B cell (primary cell): ENCODE measurements around the gene AMPH. TPM values are rescaled to one million over a fixed set of nuclear protein-coding genes. Genes with fewer than 3 reads are reported as not detected.
A peak's percentile ranks its signal among the peaks of the same experiment; 100 is the strongest.
"Not testable (repeated sequence)": the region's sequence is repeated elsewhere in the genome, so short reads cannot be mapped to it uniquely, and the experiment has no call there.

ENCODE experiments used
- ATAC-seq: fragments of 200-7000 bp; cut with Tn5 transposase; one replicate; pipeline ENCODE4 v1.10.0; 2021; ENCODE audit warnings: low read depth, mild to moderate bottlenecking, moderate number of reproducible peaks, moderate library complexity
- CTCF ChIA-PET: fragments of 350-600 bp; sonication (Branson Sonifier 250); formaldehyde crosslinking; loops from one replicate; lab custom pipeline; 2021; ENCODE audit warnings: antibody characterized with exemption, inconsistent platforms; lab: Charles Lee
- POLR2A ChIA-PET: fragments of 350-600 bp; sonication (Branson Sonifier 250); formaldehyde crosslinking; loops from one replicate; lab custom pipeline; 2021; ENCODE audit warnings: antibody characterized with exemption; lab: Charles Lee
- DNase-seq: peaks from one replicate; pipeline ENCODE4 v3.0.0; 2013
- H2AFZ ChIP-seq: 2 replicates; pipeline ENCODE4 v1.6.1; 2012; ENCODE audit warnings: mild to moderate bottlenecking, low read depth, low read length; ENCODE audit not compliant: insufficient read depth, poor library complexity, severe bottlenecking
- H3K27ac ChIP-seq, 2 donors: 1 replicate in 1 of 2; 2 replicates in 1 of 2; pipeline ENCODE4 v1.5.1; 2012 to 2013; ENCODE audit warnings: low read length in 2 of 2, mild to moderate bottlenecking in 2 of 2, moderate library complexity in 1 of 2
- H3K27me3 ChIP-seq, 4 experiments: fragments of 200-600 bp in 1 of 4; sonication (generic) in 1 of 4; replicated peaks in 1 of 4; 1 replicate in 2 of 4; 2 replicates in 2 of 4; pipeline versions ENCODE4 v1.6.1 to v1.7.0; 2013 to 2016; ENCODE audit warnings: low read length in 3 of 4, mild to moderate bottlenecking in 2 of 4, mixed read lengths in 1 of 4, moderate library complexity in 1 of 4; ENCODE audit not compliant: insufficient read depth in 4 of 4, control insufficient read depth in 3 of 4; ENCODE audit errors: control extremely low read depth in 1 of 4
- H3K36me3 ChIP-seq, 2 experiments: replicated peaks in 1 of 2; 1 replicate in 1 of 2; 2 replicates in 1 of 2; pipeline versions ENCODE4 v1.6.1 to v1.7.1; 2013; ENCODE audit warnings: low read length in 1 of 2; ENCODE audit not compliant: insufficient read depth in 2 of 2, control insufficient read depth in 1 of 2; ENCODE audit errors: control extremely low read depth in 1 of 2, extremely low read depth in 1 of 2
- H3K4me1 ChIP-seq, 2 donors: fragments of 200-600 bp in 1 of 2; sonication (generic) in 1 of 2; 1 replicate in 1 of 2; 2 replicates in 1 of 2; pipeline versions ENCODE4 v1.5.1 to v1.6.1; 2013 to 2017; ENCODE audit warnings: low read length in 2 of 2; ENCODE audit not compliant: control insufficient read depth in 2 of 2, insufficient read depth in 2 of 2
- H3K4me2 ChIP-seq: replicated peaks from 2 replicates; pipeline ENCODE3; 2012; ENCODE audit warnings: mild to moderate bottlenecking, low read depth, low read length; ENCODE audit not compliant: poor library complexity, severe bottlenecking
- H3K4me3 ChIP-seq, 5 experiments: fragments of 200-600 bp in 1 of 5; sonication (generic) in 1 of 5; 1 replicate in 3 of 5; 2 replicates in 2 of 5; pipeline versions ENCODE4 v1.5.1 to v1.7.0; 2011 to 2016; ENCODE audit warnings: low read length in 4 of 5, mild to moderate bottlenecking in 4 of 5, low read depth in 2 of 5, control low read depth in 1 of 5, moderate library complexity in 1 of 5; ENCODE audit not compliant: insufficient read depth in 1 of 5; ENCODE audit errors: control extremely low read depth in 1 of 5, extremely low read depth in 1 of 5
- H3K79me2 ChIP-seq: fragments of 200-600 bp; sonication (generic); one replicate; pipeline ENCODE4 v1.6.0; 2016; ENCODE audit warnings: low read length; ENCODE audit not compliant: control insufficient read depth, insufficient read depth
- H3K9ac ChIP-seq: fragments of 200-600 bp; sonication (generic); 2 replicates; pipeline ENCODE4 v1.6.1; 2017; ENCODE audit warnings: mild to moderate bottlenecking, low read length, moderate library complexity
- H3K9me3 ChIP-seq, 3 donors: one replicate each; pipeline versions ENCODE4 v1.6.1 to v1.7.1; 2013; ENCODE audit warnings: low read length in 2 of 3; ENCODE audit not compliant: control insufficient read depth in 2 of 3, insufficient read depth in 1 of 3; ENCODE audit errors: control extremely low read depth in 1 of 3
- H4K20me1 ChIP-seq: 2 replicates; pipeline ENCODE4 v1.6.0; 2012; ENCODE audit warnings: mild to moderate bottlenecking, low read length; ENCODE audit not compliant: insufficient read depth, control insufficient read depth, poor library complexity, severe bottlenecking
- H3K27ac Mint-ChIP-seq: one replicate; pipeline ENCODE4 v1.8.0; 2021; ENCODE audit warnings: mixed read lengths
- H3K27me3 Mint-ChIP-seq: one replicate; pipeline ENCODE4 v1.8.0; 2021; ENCODE audit warnings: mixed read lengths
- H3K4me1 Mint-ChIP-seq: one replicate; pipeline ENCODE4 v1.8.0; 2021; ENCODE audit warnings: mixed read lengths
- H3K4me3 Mint-ChIP-seq: one replicate; pipeline ENCODE4 v1.8.0; 2021; ENCODE audit warnings: mixed read lengths
- H3K9me3 Mint-ChIP-seq: one replicate; pipeline ENCODE4 v1.8.0; 2022; ENCODE audit warnings: mixed read lengths; ENCODE audit not compliant: insufficient read depth
- EZH2 ChIP-seq: IDR thresholded peaks from 2 replicates; pipeline ENCODE4 v1.6.1; 2012; ENCODE audit warnings: borderline replicate concordance, low read depth, mild to moderate bottlenecking, moderate library complexity, low read length; ENCODE audit not compliant: insufficient read depth, poor library complexity, severe bottlenecking
- WGBS: methylation state at CpG from one replicate; pipeline ENCODE4 v1.1.5; 2013; ENCODE audit warnings: missing lambda C conversion rate; ENCODE audit not compliant: insufficient coverage; 5-methylcytosine and 5-hydroxymethylcytosine counted together
- intact Hi-C: fragments of 100-400 bp; cut with micrococcal nuclease; formaldehyde crosslinking; loops from one replicate; pipeline ENCODE4 v1.10.0; 2022
- polyA plus RNA-seq: library from polyadenylated mRNA; depleted of rRNA; stranded (reverse); fragments of >200 nt; gene quantifications from 2 replicates; pipeline ENCODE4 v1.2.3, GENCODE V29; 2012
- total RNA-seq, 2 donors: library from RNA; stranded (reverse); fragments of 120-200 nt in 1 of 2; gene quantifications; 1 replicate in 1 of 2; 2 replicates in 1 of 2; pipeline versions ENCODE4 v1.2.3 to v1.2.4, GENCODE V29; 2013 to 2022
- TF ChIP-seq, protein P1 (sequence below): fragments of 200-600 bp; IDR thresholded peaks from one replicate; pipeline ENCODE4 v1.8.0; 2022; ENCODE audit warnings: antibody characterized with exemption, mild to moderate bottlenecking

The AMPH gene
- total and polyA plus RNA-seq, 2 donors (not counting 1 experiment from before 2014, with no cell fraction given): not detected

DNA sequence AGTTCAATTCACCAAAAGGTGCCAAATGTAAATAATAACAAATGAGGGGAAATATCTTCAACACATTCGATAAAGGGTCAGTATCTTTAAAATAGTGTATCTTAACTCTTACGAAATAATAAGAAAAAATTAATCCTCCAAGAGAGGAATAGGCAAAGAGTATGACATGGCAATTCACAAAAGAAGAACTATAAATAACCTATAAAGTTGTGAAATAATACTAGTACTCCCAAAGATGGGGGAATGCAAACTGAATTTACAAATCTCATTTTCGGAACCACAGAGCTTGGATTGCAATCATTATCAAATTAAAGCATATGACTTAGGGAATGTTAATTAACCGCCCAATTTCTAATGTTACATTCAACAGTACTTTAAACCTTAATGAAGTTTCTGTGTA, 279.6 kb downstream of the AMPH start:
- Histone ChIP-seq H3K9ac (no peak overlapping the region), H3K9me3 (peaks cover 0 to 4% (median 0%) of the 10 kb centered on the region in 3 donors), H3K79me2 (no peaks in the 10 kb centered on the region), H4K20me1 (no peaks in the 10 kb centered on the region), H3K4me2 (no peak overlapping the region), H2AFZ (no peak overlapping the region), H3K4me3 (no peak overlapping the region), H3K27me3 (no peaks in the 10 kb centered on the region), H3K27ac (no peak overlapping the region), H3K4me1 (peaks cover 10 to 34% of the 10 kb centered on the region in 2 donors), H3K36me3 (no peaks in the 10 kb centered on the region)
- peaks cover 24% of the 10 kb centered on the region for H3K4me1 Mint-ChIP-seq
- no peak for DNase-seq
- POLR2A ChIA-PET: no interaction called here
- CTCF ChIA-PET: interaction anchor here (1.5 to 8.1 kb wide), 2 partner anchors 16 to 18 kb away, joined by 5 to 61 read pairs; no protein-coding TSS in a partner anchor
- no peak for TF ChIP-seq EZH2
- TF ChIP-seq, protein P1, sequence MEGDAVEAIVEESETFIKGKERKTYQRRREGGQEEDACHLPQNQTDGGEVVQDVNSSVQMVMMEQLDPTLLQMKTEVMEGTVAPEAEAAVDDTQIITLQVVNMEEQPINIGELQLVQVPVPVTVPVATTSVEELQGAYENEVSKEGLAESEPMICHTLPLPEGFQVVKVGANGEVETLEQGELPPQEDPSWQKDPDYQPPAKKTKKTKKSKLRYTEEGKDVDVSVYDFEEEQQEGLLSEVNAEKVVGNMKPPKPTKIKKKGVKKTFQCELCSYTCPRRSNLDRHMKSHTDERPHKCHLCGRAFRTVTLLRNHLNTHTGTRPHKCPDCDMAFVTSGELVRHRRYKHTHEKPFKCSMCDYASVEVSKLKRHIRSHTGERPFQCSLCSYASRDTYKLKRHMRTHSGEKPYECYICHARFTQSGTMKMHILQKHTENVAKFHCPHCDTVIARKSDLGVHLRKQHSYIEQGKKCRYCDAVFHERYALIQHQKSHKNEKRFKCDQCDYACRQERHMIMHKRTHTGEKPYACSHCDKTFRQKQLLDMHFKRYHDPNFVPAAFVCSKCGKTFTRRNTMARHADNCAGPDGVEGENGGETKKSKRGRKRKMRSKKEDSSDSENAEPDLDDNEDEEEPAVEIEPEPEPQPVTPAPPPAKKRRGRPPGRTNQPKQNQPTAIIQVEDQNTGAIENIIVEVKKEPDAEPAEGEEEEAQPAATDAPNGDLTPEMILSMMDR: no peak
- no peaks in the 10 kb centered on the region for H3K9me3 Mint-ChIP-seq
- no peak for ATAC-seq
- H3K27ac Mint-ChIP-seq: no peak overlapping the region
- no CpG with 5 or more reads among the region's 4 CpGs for WGBS
- H3K27me3 Mint-ChIP-seq: no peaks in the 10 kb centered on the region
- H3K4me3 Mint-ChIP-seq: no peak overlapping the region
- intact Hi-C loops: loop anchor here (10.0 kb wide), 1 partner anchor 1383 kb away; no protein-coding TSS in a partner anchor

DNA sequence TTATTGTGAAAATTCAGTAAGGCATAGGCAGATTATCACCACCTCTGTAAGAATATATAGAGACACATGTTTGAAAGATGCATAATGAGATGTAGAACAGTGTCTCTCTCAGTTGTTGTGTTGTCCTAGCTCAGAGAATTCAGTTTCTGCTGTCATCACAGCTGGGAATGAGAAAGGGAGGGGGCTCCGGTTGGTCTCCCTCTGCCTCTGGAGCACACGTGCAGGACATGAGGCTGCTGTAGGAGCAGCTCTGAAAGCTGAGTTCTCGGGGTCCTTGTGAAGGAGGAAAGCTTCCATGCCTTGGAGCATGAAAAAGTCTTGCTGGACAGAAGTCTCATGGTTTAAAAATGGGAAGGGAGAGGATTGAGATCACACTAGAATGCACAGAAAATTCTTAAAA, 280.4 kb downstream of the AMPH start:
- H3K27ac ChIP-seq, H3K9ac ChIP-seq, ATAC-seq, H3K27ac Mint-ChIP-seq, H3K27me3 ChIP-seq, H2AFZ ChIP-seq, H3K9me3 Mint-ChIP-seq, H4K20me1 ChIP-seq, DNase-seq, H3K9me3 ChIP-seq, H3K4me3 Mint-ChIP-seq, H3K79me2 ChIP-seq, H3K36me3 ChIP-seq, H3K4me3 ChIP-seq, H3K27me3 Mint-ChIP-seq, POLR2A ChIA-PET: not testable (repeated sequence)
- 43% methylated on average over 2 of the region's 3 CpGs for WGBS
- intact Hi-C loops: loop anchor here (10.0 kb wide), 1 partner anchor 1384 kb away; no protein-coding TSS in a partner anchor
- Histone ChIP-seq H3K4me1 (peaks cover 10 to 37% of the 10 kb centered on the region in 2 donors), H3K4me2 (peak overlapping the region; percentile 19)
- H3K4me1 Mint-ChIP-seq: peaks cover 24% of the 10 kb centered on the region
- CTCF ChIA-PET: interaction anchor here (1.5 to 1.7 kb wide), 2 partner anchors 17 to 127 kb away, joined by 4 read pairs; no protein-coding TSS in a partner anchor
